Liver (tissue), 9 donors: ENCODE data around the gene NDUFA7. TPM values are rescaled to one million over a fixed set of nuclear protein-coding genes. Genes with fewer than 3 reads are reported as not detected.

Experiments
- DNase-seq: peaks from one replicate; pipeline ENCODE4 v3.0.0-alpha.2; 2017; ENCODE audit warnings: low spot score
- H3K27ac ChIP-seq, 2 donors: one replicate each; pipeline ENCODE4 v1.7.0; 2013; ENCODE audit warnings: inconsistent platforms in 2 of 2, low read length in 2 of 2, control low read depth in 1 of 2, low read depth in 1 of 2, mild to moderate bottlenecking in 1 of 2
- H3K27me3 ChIP-seq, 4 donors: one replicate each; pipeline versions ENCODE4 v1.6.1 to v1.7.0; 2013; ENCODE audit warnings: low read length in 3 of 4, inconsistent platforms in 1 of 4, mild to moderate bottlenecking in 1 of 4, moderate library complexity in 1 of 4; ENCODE audit not compliant: control insufficient read depth in 4 of 4, insufficient read depth in 4 of 4
- H3K36me3 ChIP-seq, 4 donors: one replicate each; pipeline versions ENCODE4 v1.6.1 to v1.7.0; 2013; ENCODE audit warnings: low read length in 3 of 4, mild to moderate bottlenecking in 3 of 4, low read depth in 1 of 4, moderate library complexity in 1 of 4; ENCODE audit not compliant: control insufficient read depth in 4 of 4, insufficient read depth in 3 of 4
- H3K4me1 ChIP-seq, 4 donors: one replicate each; pipeline versions ENCODE4 v1.6.1 to v1.7.0; 2013; ENCODE audit warnings: low read length in 3 of 4, mild to moderate bottlenecking in 3 of 4, moderate library complexity in 1 of 4; ENCODE audit not compliant: control insufficient read depth in 4 of 4, insufficient read depth in 4 of 4
- H3K4me3 ChIP-seq, 3 donors: one replicate each; pipeline versions ENCODE4 v1.6.1 to v1.7.0; 2013; ENCODE audit warnings: low read length in 3 of 3, control low read depth in 1 of 3, low read depth in 1 of 3, mild to moderate bottlenecking in 1 of 3
- H3K9ac ChIP-seq, 2 donors: one replicate each; pipeline ENCODE4 v1.7.0; 2013; ENCODE audit warnings: low read length in 2 of 2, mild to moderate bottlenecking in 2 of 2, moderate library complexity in 2 of 2, control low read depth in 1 of 2, low read depth in 1 of 2
- H3K9me3 ChIP-seq, 4 donors: one replicate each; pipeline versions ENCODE4 v1.6.1 to v1.7.0; 2013; ENCODE audit warnings: low read length in 3 of 4; ENCODE audit not compliant: control insufficient read depth in 4 of 4
- ATF3 ChIP-seq: IDR thresholded peaks from 2 replicates; pipeline ENCODE4 v1.6.1; 2016; ENCODE audit warnings: antibody characterized with exemption
- EGR1 ChIP-seq, 2 donors: IDR thresholded peaks; 2 replicates each; pipeline ENCODE4 v1.6.1; 2016 to 2018; ENCODE audit warnings: antibody characterized with exemption in 2 of 2, low read depth in 2 of 2
- FOXA1 ChIP-seq: IDR thresholded peaks from 2 replicates; pipeline ENCODE4 v1.6.1; 2016; ENCODE audit warnings: antibody characterized with exemption
- FOXA2 ChIP-seq: IDR thresholded peaks from 2 replicates; pipeline ENCODE4 v1.6.1; 2016; ENCODE audit warnings: antibody characterized with exemption
- GABPA ChIP-seq, 2 donors: IDR thresholded peaks in 1 of 2; conservative IDR thresholded peaks in 1 of 2; 2 replicates each; pipeline ENCODE4 v1.6.1; 2016; ENCODE audit warnings: antibody characterized with exemption in 2 of 2, mild to moderate bottlenecking in 1 of 2, moderate library complexity in 1 of 2
- HNF4A ChIP-seq, 2 donors: conservative IDR thresholded peaks; 2 replicates each; pipeline ENCODE4 v1.6.1; 2016; ENCODE audit warnings: antibody characterized with exemption in 2 of 2, mild to moderate bottlenecking in 2 of 2
- HNF4G ChIP-seq: IDR thresholded peaks from 2 replicates; pipeline ENCODE4 v1.6.1; 2016; ENCODE audit warnings: antibody characterized with exemption
- JUND ChIP-seq, 2 donors: IDR thresholded peaks; 2 replicates each; pipeline ENCODE4 v1.6.1; 2016; ENCODE audit warnings: antibody characterized with exemption in 2 of 2
- MAX ChIP-seq: IDR thresholded peaks from 2 replicates; pipeline ENCODE4 v1.6.1; 2016; ENCODE audit warnings: antibody characterized with exemption
- NR2F2 ChIP-seq: IDR thresholded peaks from 2 replicates; pipeline ENCODE4 v1.6.1; 2016; ENCODE audit warnings: antibody characterized with exemption
- RAD21 ChIP-seq, 2 donors: IDR thresholded peaks; 2 replicates each; pipeline ENCODE4 v1.6.1; 2016; ENCODE audit warnings: antibody characterized with exemption in 2 of 2, mild to moderate bottlenecking in 2 of 2
- RXRA ChIP-seq, 2 donors: IDR thresholded peaks; 2 replicates each; pipeline ENCODE4 v1.6.1; 2017 to 2018; ENCODE audit warnings: antibody characterized with exemption in 2 of 2, mild to moderate bottlenecking in 1 of 2
- SP1 ChIP-seq: IDR thresholded peaks from 2 replicates; pipeline ENCODE4 v1.6.1; 2018; ENCODE audit warnings: antibody characterized with exemption, mild to moderate bottlenecking
- ZBTB33 ChIP-seq: IDR thresholded peaks from 2 replicates; pipeline ENCODE4 v1.6.1; 2016; ENCODE audit warnings: antibody characterized with exemption
- WGBS: extraction: QIAGEN DNeasy Blood & Tissue Kit; methylation state at CpG from one replicate; pipeline ENCODE4 v1.1.7; 2013; 5-methylcytosine and 5-hydroxymethylcytosine counted together
- polyA plus RNA-seq, 2 donors: library from polyadenylated mRNA; stranded (reverse) in 1 of 2; unstranded in 1 of 2; fragments of 200-250 nt in 1 of 2; fragments of >200 nt in 1 of 2; fragmentation: Nextera tagmentation in 1 of 2; extraction: Ambion mirVana in 1 of 2; gene quantifications; one replicate each; pipeline versions ENCODE4 v1.2.1 to v1.2.3, GENCODE V29; 2013 to 2015
- total RNA-seq, 2 donors: library from RNA; depleted of rRNA; stranded (reverse); fragments of >200 nt; gene quantifications; one replicate each; pipeline ENCODE4 v1.2.3, GENCODE V29; 2014
- TF ChIP-seq, protein P1 (sequence below): fragments of 150-350 bp; IDR thresholded peaks from 2 replicates; pipeline ENCODE4 v1.5.1; 2017; ENCODE audit warnings: improper control_type of control experiment, low read depth, low read length; ENCODE audit not compliant: missing input control
- TF ChIP-seq, protein P2 (sequence below): IDR thresholded peaks from 2 replicates; pipeline ENCODE4 v1.6.1; 2016; ENCODE audit warnings: antibody characterized with exemption, mild to moderate bottlenecking
- donor health status: healthy.
- donor health status: healthy.
- donor health status: healthy.
- donor health status: healthy.
- donor health status: healthy.

The NDUFA7 gene
- total and polyA plus RNA-seq, 4 donors: 19.6 to 101 (median 55.7) TPM

GRCh38 chr19:8338835-8339234 lies 17.7 kb upstream of the NDUFA7 start:
- Histone ChIP-seq H3K9me3 (no peaks in the 10 kb centered on the region), H3K27me3 (peaks cover 0 to 4% (median 0%) of the 10 kb centered on the region in 4 donors), H3K4me1 (peaks cover 3 to 26% (median 17%) of the 10 kb centered on the region in 4 donors), H3K36me3 (no peaks in the 10 kb centered on the region), H3K4me3 (no peak overlapping the region), H3K27ac (no peak overlapping the region), H3K9ac (no peak overlapping the region)
- DNase-seq: no peak
- WGBS: 66% methylated on average over 6 of the region's 6 CpGs
- TF ChIP-seq, protein P1, sequence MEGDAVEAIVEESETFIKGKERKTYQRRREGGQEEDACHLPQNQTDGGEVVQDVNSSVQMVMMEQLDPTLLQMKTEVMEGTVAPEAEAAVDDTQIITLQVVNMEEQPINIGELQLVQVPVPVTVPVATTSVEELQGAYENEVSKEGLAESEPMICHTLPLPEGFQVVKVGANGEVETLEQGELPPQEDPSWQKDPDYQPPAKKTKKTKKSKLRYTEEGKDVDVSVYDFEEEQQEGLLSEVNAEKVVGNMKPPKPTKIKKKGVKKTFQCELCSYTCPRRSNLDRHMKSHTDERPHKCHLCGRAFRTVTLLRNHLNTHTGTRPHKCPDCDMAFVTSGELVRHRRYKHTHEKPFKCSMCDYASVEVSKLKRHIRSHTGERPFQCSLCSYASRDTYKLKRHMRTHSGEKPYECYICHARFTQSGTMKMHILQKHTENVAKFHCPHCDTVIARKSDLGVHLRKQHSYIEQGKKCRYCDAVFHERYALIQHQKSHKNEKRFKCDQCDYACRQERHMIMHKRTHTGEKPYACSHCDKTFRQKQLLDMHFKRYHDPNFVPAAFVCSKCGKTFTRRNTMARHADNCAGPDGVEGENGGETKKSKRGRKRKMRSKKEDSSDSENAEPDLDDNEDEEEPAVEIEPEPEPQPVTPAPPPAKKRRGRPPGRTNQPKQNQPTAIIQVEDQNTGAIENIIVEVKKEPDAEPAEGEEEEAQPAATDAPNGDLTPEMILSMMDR: no peak
- TF ChIP-seq RAD21 (IDR thresholded peaks at IDR 0.05): no peak
- no peak for TF ChIP-seq RXRA (IDR thresholded peaks at IDR 0.05)

DNA sequence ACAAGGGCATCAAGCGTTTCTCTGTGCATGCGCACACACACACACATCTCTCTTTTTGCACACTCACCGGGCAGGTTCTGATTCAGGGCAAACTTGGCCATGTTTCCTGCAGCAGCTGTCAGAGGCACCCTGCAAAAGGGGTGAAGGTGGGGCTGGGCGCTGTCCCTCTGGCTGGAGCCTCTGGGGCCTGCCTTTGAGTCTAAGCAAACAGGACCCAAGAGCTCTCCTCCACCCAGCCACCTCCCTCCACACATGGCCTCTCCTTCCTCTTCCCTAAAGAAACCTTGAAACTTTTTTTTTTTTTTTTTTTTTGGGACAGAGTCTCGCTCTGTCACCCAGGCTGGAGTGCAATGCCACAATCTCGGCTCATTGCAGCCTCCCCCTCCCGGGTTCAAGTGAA lies 16.6 kb upstream of the NDUFA7 start:
- no peaks in the 10 kb centered on the region for H3K9me3 ChIP-seq
- no peak for TF ChIP-seq SP1
- TF ChIP-seq FOXA2: no peak
- TF ChIP-seq FOXA1: no peak
- TF ChIP-seq ZBTB33: no peak
- TF ChIP-seq HNF4A (conservative IDR thresholded peaks at IDR 0.05): no peak
- no peak for TF ChIP-seq EGR1 (IDR thresholded peaks at IDR 0.05; ENCODE audit: low read depth in 2 of 2)
- no peak for TF ChIP-seq NR2F2
- TF ChIP-seq GABPA (IDR thresholded peaks at IDR 0.05 in 1 of 2, conservative IDR thresholded peaks at IDR 0.05 in 1 of 2): no peak
- TF ChIP-seq MAX: no peak
- TF ChIP-seq JUND (IDR thresholded peaks at IDR 0.05): no peak
- DNase-seq: no peak
- H3K27ac ChIP-seq: no peak overlapping the region
- peaks cover 0 to 4% (median 1%) of the 10 kb centered on the region in 4 donors for H3K27me3 ChIP-seq
- H3K4me3 ChIP-seq: no peak overlapping the region
- peaks cover 3 to 21% (median 11%) of the 10 kb centered on the region in 4 donors for H3K4me1 ChIP-seq
- 82% methylated on average over 7 of the region's 7 CpGs for WGBS
- no peaks in the 10 kb centered on the region for H3K36me3 ChIP-seq
- no peak overlapping the region for H3K9ac ChIP-seq

- no peak overlapping the region for H3K4me3 ChIP-seq
- H3K4me1 ChIP-seq: peaks cover 3 to 20% (median 10%) of the 10 kb centered on the region in 4 donors
- H3K9me3 ChIP-seq: no peaks in the 10 kb centered on the region
- H3K27me3 ChIP-seq: peaks cover 0 to 4% (median 1%) of the 10 kb centered on the region in 4 donors
- H3K27ac ChIP-seq: no peak overlapping the region
- H3K36me3 ChIP-seq: no peaks in the 10 kb centered on the region
- H3K9ac ChIP-seq: no peak overlapping the region
- WGBS: 63% methylated on average over 8 of the region's 8 CpGs
- no peak for TF ChIP-seq ATF3
- TF ChIP-seq RAD21 (IDR thresholded peaks at IDR 0.05): no peak
- TF ChIP-seq HNF4A (conservative IDR thresholded peaks at IDR 0.05): no peak
- TF ChIP-seq HNF4G: no peak
- TF ChIP-seq, protein P2, sequence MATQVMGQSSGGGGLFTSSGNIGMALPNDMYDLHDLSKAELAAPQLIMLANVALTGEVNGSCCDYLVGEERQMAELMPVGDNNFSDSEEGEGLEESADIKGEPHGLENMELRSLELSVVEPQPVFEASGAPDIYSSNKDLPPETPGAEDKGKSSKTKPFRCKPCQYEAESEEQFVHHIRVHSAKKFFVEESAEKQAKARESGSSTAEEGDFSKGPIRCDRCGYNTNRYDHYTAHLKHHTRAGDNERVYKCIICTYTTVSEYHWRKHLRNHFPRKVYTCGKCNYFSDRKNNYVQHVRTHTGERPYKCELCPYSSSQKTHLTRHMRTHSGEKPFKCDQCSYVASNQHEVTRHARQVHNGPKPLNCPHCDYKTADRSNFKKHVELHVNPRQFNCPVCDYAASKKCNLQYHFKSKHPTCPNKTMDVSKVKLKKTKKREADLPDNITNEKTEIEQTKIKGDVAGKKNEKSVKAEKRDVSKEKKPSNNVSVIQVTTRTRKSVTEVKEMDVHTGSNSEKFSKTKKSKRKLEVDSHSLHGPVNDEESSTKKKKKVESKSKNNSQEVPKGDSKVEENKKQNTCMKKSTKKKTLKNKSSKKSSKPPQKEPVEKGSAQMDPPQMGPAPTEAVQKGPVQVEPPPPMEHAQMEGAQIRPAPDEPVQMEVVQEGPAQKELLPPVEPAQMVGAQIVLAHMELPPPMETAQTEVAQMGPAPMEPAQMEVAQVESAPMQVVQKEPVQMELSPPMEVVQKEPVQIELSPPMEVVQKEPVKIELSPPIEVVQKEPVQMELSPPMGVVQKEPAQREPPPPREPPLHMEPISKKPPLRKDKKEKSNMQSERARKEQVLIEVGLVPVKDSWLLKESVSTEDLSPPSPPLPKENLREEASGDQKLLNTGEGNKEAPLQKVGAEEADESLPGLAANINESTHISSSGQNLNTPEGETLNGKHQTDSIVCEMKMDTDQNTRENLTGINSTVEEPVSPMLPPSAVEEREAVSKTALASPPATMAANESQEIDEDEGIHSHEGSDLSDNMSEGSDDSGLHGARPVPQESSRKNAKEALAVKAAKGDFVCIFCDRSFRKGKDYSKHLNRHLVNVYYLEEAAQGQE: no peak
- TF ChIP-seq, protein P1: no peak
- no peak for TF ChIP-seq ZBTB33
- no peak for DNase-seq
These were observed 15.5 kb upstream of the NDUFA7 start for GRCh38 chr19:8336660-8337059.
